Activated T-helper 2 cell treated with anti-CD3 and anti-CD28 coated beads, Interferon-gamma antibody, Interleukin-2, Interleukin-4, amounts not matched to agents 10 μg/mL and 5 μg/mL and 100 μg/mL, durations not matched to agents 14 hours and 24 hours and 36 hours (primary cell): ENCODE results near the gene TMEM63C. TPM values are rescaled to one million over a fixed set of nuclear protein-coding genes. Genes with fewer than 3 reads are reported as not detected.

Source experiments
- DNase-seq: peaks from one replicate; pipeline ENCODE4 v3.0.0; 2021; ENCODE audit warnings: low spot score
- H3K27ac Mint-ChIP-seq: one replicate; pipeline ENCODE4 v1.8.0; 2021; ENCODE audit warnings: mixed read lengths
- H3K27me3 Mint-ChIP-seq: one replicate; pipeline ENCODE4 v1.8.0; 2021; ENCODE audit warnings: low read depth, mixed read lengths
- H3K36me3 Mint-ChIP-seq: one replicate; pipeline ENCODE4 v1.8.0; 2021; ENCODE audit warnings: low read depth, mixed read lengths
- H3K4me1 Mint-ChIP-seq: one replicate; pipeline ENCODE4 v1.8.0; 2021; ENCODE audit warnings: low read depth, mixed read lengths
- H3K4me3 Mint-ChIP-seq: one replicate; pipeline ENCODE4 v1.8.0; 2021; ENCODE audit warnings: low read depth, mild to moderate bottlenecking, moderate library complexity, mixed read lengths
- H3K9me3 Mint-ChIP-seq: one replicate; pipeline ENCODE4 v1.8.0; 2021; ENCODE audit warnings: mixed read lengths
- intact Hi-C: fragments of 100-400 bp; cut with micrococcal nuclease; formaldehyde crosslinking; loops from one replicate; pipeline ENCODE4 v1.15.1; 2023
- total RNA-seq: library from RNA; stranded (reverse); gene quantifications from 2 replicates; pipeline ENCODE4 v1.2.3, GENCODE V29; 2022

Gene TMEM63C
- total RNA-seq, 1 donor from 2014 or later: 1.0 TPM

GRCh38 chr14:77242752-77243151 lies 61.2 kb downstream of the TMEM63C start:
- Mint-ChIP-seq H3K9me3 (no peaks in the 10 kb centered on the region), H3K4me3 (no peak overlapping the region), H3K4me1 (no peaks in the 10 kb centered on the region), H3K27me3 (no peaks in the 10 kb centered on the region), H3K36me3 (no peaks in the 10 kb centered on the region), H3K27ac (no peak overlapping the region)
- no peak for DNase-seq
- intact Hi-C loops: no loop called here

GRCh38 chr14:77243853-77244252 lies 62.3 kb downstream of the TMEM63C start:
- Mint-ChIP-seq H3K36me3 (no peaks in the 10 kb centered on the region), H3K4me3 (no peak overlapping the region), H3K27me3 (no peaks in the 10 kb centered on the region), H3K9me3 (no peaks in the 10 kb centered on the region), H3K4me1 (no peaks in the 10 kb centered on the region), H3K27ac (no peak overlapping the region)
- DNase-seq: no peak
- intact Hi-C loops: no loop called here

- Mint-ChIP-seq H3K4me3 (no peak overlapping the region), H3K27ac (no peak overlapping the region), H3K9me3 (no peaks in the 10 kb centered on the region), H3K27me3 (no peaks in the 10 kb centered on the region), H3K4me1 (no peaks in the 10 kb centered on the region), H3K36me3 (no peaks in the 10 kb centered on the region)
- intact Hi-C loops: no loop called here
- DNase-seq: no peak
These were observed 64.2 kb downstream of the TMEM63C start for GRCh38 chr14:77245820-77246219.

GRCh38 chr14:77246784-77247183 lies 65.2 kb downstream of the TMEM63C start:
- intact Hi-C loops: no loop called here
- Mint-ChIP-seq H3K4me3 (no peak overlapping the region), H3K36me3 (no peaks in the 10 kb centered on the region), H3K27me3 (no peaks in the 10 kb centered on the region), H3K9me3 (no peaks in the 10 kb centered on the region), H3K27ac (no peak overlapping the region), H3K4me1 (no peaks in the 10 kb centered on the region)
- DNase-seq: no peak

GRCh38 chr14:77248666-77249065 lies 67.1 kb downstream of the TMEM63C start:
- DNase-seq: no peak
- H3K4me3 Mint-ChIP-seq: no peak overlapping the region
- H3K27me3 Mint-ChIP-seq: no peaks in the 10 kb centered on the region
- H3K4me1 Mint-ChIP-seq: no peaks in the 10 kb centered on the region
- H3K36me3 Mint-ChIP-seq: no peaks in the 10 kb centered on the region
- no peak overlapping the region for H3K27ac Mint-ChIP-seq
- H3K9me3 Mint-ChIP-seq: no peaks in the 10 kb centered on the region
- intact Hi-C loops: no loop called here

- H3K9me3 Mint-ChIP-seq: no peaks in the 10 kb centered on the region
- intact Hi-C loops: no loop called here
- DNase-seq: no peak
- no peaks in the 10 kb centered on the region for H3K27me3 Mint-ChIP-seq
- no peak overlapping the region for H3K27ac Mint-ChIP-seq
- no peaks in the 10 kb centered on the region for H3K36me3 Mint-ChIP-seq
- H3K4me3 Mint-ChIP-seq: no peak overlapping the region
- no peaks in the 10 kb centered on the region for H3K4me1 Mint-ChIP-seq
These were observed 67.7 kb downstream of the TMEM63C start for GRCh38 chr14:77249286-77249685.

GRCh38 chr14:77250927-77251326 lies 69.3 kb downstream of the TMEM63C start:
- intact Hi-C loops: no loop called here
- Mint-ChIP-seq H3K36me3 (no peaks in the 10 kb centered on the region), H3K27me3 (no peaks in the 10 kb centered on the region), H3K27ac (no peak overlapping the region), H3K4me1 (no peaks in the 10 kb centered on the region), H3K9me3 (no peaks in the 10 kb centered on the region), H3K4me3 (no peak overlapping the region)
- no peak for DNase-seq

- DNase-seq: no peak
- Mint-ChIP-seq H3K27me3 (no peaks in the 10 kb centered on the region), H3K27ac (no peak overlapping the region), H3K4me1 (no peaks in the 10 kb centered on the region), H3K4me3 (no peak overlapping the region), H3K36me3 (no peaks in the 10 kb centered on the region), H3K9me3 (no peaks in the 10 kb centered on the region)
- intact Hi-C loops: no loop called here
These were observed 70.3 kb downstream of the TMEM63C start for GRCh38 chr14:77251870-77252269.

GRCh38 chr14:77253333-77254190 lies 72.0 kb downstream of the TMEM63C start:
- Mint-ChIP-seq H3K27ac (no peak overlapping the region), H3K36me3 (no peaks in the 10 kb centered on the region), H3K9me3 (no peaks in the 10 kb centered on the region), H3K27me3 (no peaks in the 10 kb centered on the region), H3K4me3 (no peak overlapping the region), H3K4me1 (no peaks in the 10 kb centered on the region)
- intact Hi-C loops: no loop called here
- DNase-seq: no peak

- Mint-ChIP-seq H3K9me3 (no peaks in the 10 kb centered on the region), H3K4me3 (no peak overlapping the region), H3K27ac (no peak overlapping the region), H3K27me3 (peaks cover 3% of the 10 kb centered on the region), H3K4me1 (no peaks in the 10 kb centered on the region), H3K36me3 (no peaks in the 10 kb centered on the region)
- no peak for DNase-seq
- intact Hi-C loops: no loop called here
These were observed 75.1 kb downstream of the TMEM63C start for GRCh38 chr14:77256694-77257093.

- Mint-ChIP-seq H3K4me1 (no peaks in the 10 kb centered on the region), H3K9me3 (no peaks in the 10 kb centered on the region), H3K27ac (no peak overlapping the region), H3K36me3 (no peaks in the 10 kb centered on the region), H3K27me3 (peaks cover 5% of the 10 kb centered on the region), H3K4me3 (no peak overlapping the region)
- intact Hi-C loops: no loop called here
- no peak for DNase-seq
These were observed 76.1 kb downstream of the TMEM63C start for GRCh38 chr14:77257700-77258099.

- Mint-ChIP-seq H3K27ac (no peak overlapping the region), H3K36me3 (no peaks in the 10 kb centered on the region), H3K9me3 (no peaks in the 10 kb centered on the region), H3K4me3 (no peak overlapping the region), H3K27me3 (peaks cover 11% of the 10 kb centered on the region), H3K4me1 (no peaks in the 10 kb centered on the region)
- no peak for DNase-seq
- intact Hi-C loops: no loop called here
These were observed 77.0 kb downstream of the TMEM63C start for GRCh38 chr14:77258566-77258965.

GRCh38 chr14:77259025-77259715 lies 77.6 kb downstream of the TMEM63C start:
- intact Hi-C loops: no loop called here
- Mint-ChIP-seq H3K27me3 (peaks cover 12% of the 10 kb centered on the region), H3K9me3 (no peaks in the 10 kb centered on the region)

More at GRCh38 chr14:77259025-77259715, 77.6 kb downstream of the TMEM63C start:
- Mint-ChIP-seq H3K36me3 (no peaks in the 10 kb centered on the region), H3K4me1 (no peaks in the 10 kb centered on the region), H3K27ac (no peak overlapping the region), H3K4me3 (no peak overlapping the region)
- DNase-seq: no peak
